ENCODE data around the gene CEP41. TPM values are rescaled to one million over a fixed set of nuclear protein-coding genes. Genes with fewer than 3 reads are reported as not detected.

The CEP41 gene
- total and polyA plus RNA-seq, 10 of the 15 experiments (the other 5 are each of a cell fraction or from before 2014, with no cell fraction given): 11.4 to 43.0 (median 24.7) TPM

DNA sequence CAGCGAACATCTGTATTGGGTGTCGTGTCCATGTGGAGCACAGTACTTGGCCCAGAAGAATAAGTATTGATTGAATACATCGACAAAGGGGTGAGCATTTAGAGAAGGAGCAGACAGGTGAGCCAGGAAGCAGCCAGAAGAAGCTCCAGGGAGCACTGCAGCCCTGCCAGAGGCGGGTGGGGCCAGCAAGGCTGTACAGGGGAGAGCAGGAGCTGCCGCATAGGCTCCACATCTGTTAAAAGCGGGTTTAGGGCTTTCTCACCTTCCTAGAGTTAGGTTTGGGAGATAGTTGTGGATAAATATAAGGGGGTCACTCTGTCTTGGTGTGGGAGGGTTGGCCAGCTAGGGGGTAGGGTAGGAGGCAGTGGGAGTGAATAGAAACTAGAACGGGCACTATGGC, 61.8 kb downstream of the CEP41 start:
- no peak overlapping the region for H3K4me3 ChIP-seq
- no TSS peak for BruUV-seq (replicated peaks)
- TF ChIP-seq POU2F2 (IDR thresholded peaks at IDR 0.05; ENCODE audit: borderline replicate concordance, low read depth, low read length) (no peak), YY1 (IDR thresholded peaks at IDR 0.05; ENCODE audit: low read depth, low read length) (no peak), CEBPB (IDR thresholded peaks at IDR 0.05; ENCODE audit: borderline replicate concordance in 1 of 2, low read depth in 2 of 2, low read length in 2 of 2) (no peak)
- in situ Hi-C loops (cut with MboI): no loop called here
- ChIA-PET POLR2A (no interaction called here), SMC1A (ENCODE audit: uncharacterized antibody, unreplicated experiment) (no interaction called here), CTCF (interaction anchor here (0.7 kb wide), 1 partner anchor 45 kb away, joined by 3 read pairs; no protein-coding TSS in a partner anchor), RAD21 (ENCODE audit: unreplicated experiment) (interaction anchor here (0.6 to 0.7 kb wide), 2 partner anchors 17 to 170 kb away, joined by 3 read pairs; no protein-coding TSS in a partner anchor)
- ATAC-seq: no peak
- no peak overlapping the region for H2AFZ ChIP-seq (ENCODE audit: control insufficient read depth, low read depth, low read length)
- H3K4me2 ChIP-seq (ENCODE audit: control insufficient read depth, insufficient read depth): no peak overlapping the region
- intact Hi-C loops (cut with micrococcal nuclease; ENCODE audit: unreplicated experiment): no loop called here
- WGBS (ENCODE audit: insufficient coverage, insufficient replicate concordance, low lambda C conversion rate, missing lambda C conversion rate): 57% methylated on average over 7 of the region's 7 CpGs
- no peak overlapping the region for H3K9ac ChIP-seq (ENCODE audit: control insufficient read depth, insufficient read depth, low read length)
- FAIRE-seq: no peak
- no peaks in the 10 kb centered on the region for H3K4me1 ChIP-seq (ENCODE audit: control insufficient read depth, insufficient read depth, low read length)
- no peaks in the 10 kb centered on the region for H3K79me2 ChIP-seq (ENCODE audit: control insufficient read depth, insufficient read depth, low read length)
- H4K20me1 ChIP-seq (ENCODE audit: control insufficient read depth, insufficient read depth): no peaks in the 10 kb centered on the region
- DNase-seq (ENCODE audit: low read depth, low spot score): no peak
- no peaks in the 10 kb centered on the region for H3K36me3 ChIP-seq (ENCODE audit: control insufficient read depth in 2 of 2, insufficient read depth in 2 of 2, low read length in 1 of 2)
- H3K27ac ChIP-seq (ENCODE audit: control insufficient read depth, insufficient read depth): no peak overlapping the region
- H3K9me3 ChIP-seq (replicated peaks; ENCODE audit: control insufficient read depth, insufficient read depth, low read length): no peaks in the 10 kb centered on the region; the same call in 2 of the 3 replicates
- H3K27me3 ChIP-seq (replicated peaks in 1 of 2; ENCODE audit: control insufficient read depth in 2 of 2, insufficient read depth in 2 of 2, low read length in 1 of 2): no peaks in the 10 kb centered on the region

DNA sequence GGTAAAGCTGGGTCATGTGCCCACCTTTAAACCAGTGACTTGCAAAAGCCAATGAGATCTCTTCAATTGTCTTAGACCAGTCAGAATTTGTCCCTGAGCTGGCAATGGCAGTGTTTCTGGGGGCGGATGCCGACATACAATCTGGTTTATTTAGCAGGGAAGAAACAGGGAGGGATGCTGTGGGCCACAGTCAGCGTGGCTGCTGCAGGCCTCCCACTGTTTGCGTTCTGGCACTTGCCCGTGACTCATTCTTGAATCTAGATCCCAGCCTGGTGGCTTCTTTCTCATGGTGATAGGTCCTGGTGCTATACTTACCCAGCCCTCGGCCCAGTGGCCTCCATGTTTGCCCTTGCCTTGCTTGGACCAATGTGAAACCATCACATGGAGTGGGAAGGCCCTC, 63.6 kb downstream of the CEP41 start:
- no peak overlapping the region for H3K27ac ChIP-seq (ENCODE audit: control insufficient read depth, insufficient read depth)
- no peaks in the 10 kb centered on the region for H3K36me3 ChIP-seq (ENCODE audit: control insufficient read depth in 2 of 2, insufficient read depth in 2 of 2, low read length in 1 of 2)
- 47% methylated on average over 6 of the region's 6 CpGs for WGBS (ENCODE audit: insufficient coverage, insufficient replicate concordance, low lambda C conversion rate, missing lambda C conversion rate)
- H3K9ac ChIP-seq (ENCODE audit: control insufficient read depth, insufficient read depth, low read length): no peak overlapping the region
- H4K20me1 ChIP-seq (ENCODE audit: control insufficient read depth, insufficient read depth): no peaks in the 10 kb centered on the region
- intact Hi-C loops (cut with micrococcal nuclease; ENCODE audit: unreplicated experiment) (no loop called here), in situ Hi-C loops (cut with MboI) (no loop called here)
- ATAC-seq (no peak), DNase-seq (ENCODE audit: low read depth, low spot score) (no peak), FAIRE-seq (no peak)
- no peaks in the 10 kb centered on the region for H3K4me1 ChIP-seq (ENCODE audit: control insufficient read depth, insufficient read depth, low read length)
- ChIA-PET RAD21 (ENCODE audit: unreplicated experiment) (no interaction called here), POLR2A (no interaction called here), SMC1A (ENCODE audit: uncharacterized antibody, unreplicated experiment) (interaction anchor here (1.5 kb wide), 1 partner anchor 12 kb away, joined by 4 read pairs; no protein-coding TSS in a partner anchor), CTCF (no interaction called here)
- no peak overlapping the region for H3K4me2 ChIP-seq (ENCODE audit: control insufficient read depth, insufficient read depth)
- BruUV-seq (replicated peaks): no TSS peak
- no peaks in the 10 kb centered on the region for H3K27me3 ChIP-seq (replicated peaks in 1 of 2; ENCODE audit: control insufficient read depth in 2 of 2, insufficient read depth in 2 of 2, low read length in 1 of 2)
- H3K79me2 ChIP-seq (ENCODE audit: control insufficient read depth, insufficient read depth, low read length): no peaks in the 10 kb centered on the region
- H3K9me3 ChIP-seq (replicated peaks; ENCODE audit: control insufficient read depth, insufficient read depth, low read length): no peaks in the 10 kb centered on the region; the same call in 2 of the 3 replicates
- no peak overlapping the region for H2AFZ ChIP-seq (ENCODE audit: control insufficient read depth, low read depth, low read length)
- no peak overlapping the region for H3K4me3 ChIP-seq
- no peak for TF ChIP-seq SMAD1 (IDR thresholded peaks at IDR 0.05; ENCODE audit: low read depth, partially characterized antibody)
- TF ChIP-seq, protein P1, sequence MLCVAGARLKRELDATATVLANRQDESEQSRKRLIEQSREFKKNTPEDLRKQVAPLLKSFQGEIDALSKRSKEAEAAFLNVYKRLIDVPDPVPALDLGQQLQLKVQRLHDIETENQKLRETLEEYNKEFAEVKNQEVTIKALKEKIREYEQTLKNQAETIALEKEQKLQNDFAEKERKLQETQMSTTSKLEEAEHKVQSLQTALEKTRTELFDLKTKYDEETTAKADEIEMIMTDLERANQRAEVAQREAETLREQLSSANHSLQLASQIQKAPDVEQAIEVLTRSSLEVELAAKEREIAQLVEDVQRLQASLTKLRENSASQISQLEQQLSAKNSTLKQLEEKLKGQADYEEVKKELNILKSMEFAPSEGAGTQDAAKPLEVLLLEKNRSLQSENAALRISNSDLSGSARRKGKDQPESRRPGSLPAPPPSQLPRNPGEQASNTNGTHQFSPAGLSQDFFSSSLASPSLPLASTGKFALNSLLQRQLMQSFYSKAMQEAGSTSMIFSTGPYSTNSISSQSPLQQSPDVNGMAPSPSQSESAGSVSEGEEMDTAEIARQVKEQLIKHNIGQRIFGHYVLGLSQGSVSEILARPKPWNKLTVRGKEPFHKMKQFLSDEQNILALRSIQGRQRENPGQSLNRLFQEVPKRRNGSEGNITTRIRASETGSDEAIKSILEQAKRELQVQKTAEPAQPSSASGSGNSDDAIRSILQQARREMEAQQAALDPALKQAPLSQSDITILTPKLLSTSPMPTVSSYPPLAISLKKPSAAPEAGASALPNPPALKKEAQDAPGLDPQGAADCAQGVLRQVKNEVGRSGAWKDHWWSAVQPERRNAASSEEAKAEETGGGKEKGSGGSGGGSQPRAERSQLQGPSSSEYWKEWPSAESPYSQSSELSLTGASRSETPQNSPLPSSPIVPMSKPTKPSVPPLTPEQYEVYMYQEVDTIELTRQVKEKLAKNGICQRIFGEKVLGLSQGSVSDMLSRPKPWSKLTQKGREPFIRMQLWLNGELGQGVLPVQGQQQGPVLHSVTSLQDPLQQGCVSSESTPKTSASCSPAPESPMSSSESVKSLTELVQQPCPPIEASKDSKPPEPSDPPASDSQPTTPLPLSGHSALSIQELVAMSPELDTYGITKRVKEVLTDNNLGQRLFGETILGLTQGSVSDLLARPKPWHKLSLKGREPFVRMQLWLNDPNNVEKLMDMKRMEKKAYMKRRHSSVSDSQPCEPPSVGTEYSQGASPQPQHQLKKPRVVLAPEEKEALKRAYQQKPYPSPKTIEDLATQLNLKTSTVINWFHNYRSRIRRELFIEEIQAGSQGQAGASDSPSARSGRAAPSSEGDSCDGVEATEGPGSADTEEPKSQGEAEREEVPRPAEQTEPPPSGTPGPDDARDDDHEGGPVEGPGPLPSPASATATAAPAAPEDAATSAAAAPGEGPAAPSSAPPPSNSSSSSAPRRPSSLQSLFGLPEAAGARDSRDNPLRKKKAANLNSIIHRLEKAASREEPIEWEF (IDR thresholded peaks at IDR 0.05; ENCODE audit: insufficient replicate concordance, low read depth, low read length): no peak
- no peak for TF ChIP-seq POLR2AphosphoS2 (IDR thresholded peaks at IDR 0.05; ENCODE audit: low read depth, low read length)
- TF ChIP-seq, protein P2, sequence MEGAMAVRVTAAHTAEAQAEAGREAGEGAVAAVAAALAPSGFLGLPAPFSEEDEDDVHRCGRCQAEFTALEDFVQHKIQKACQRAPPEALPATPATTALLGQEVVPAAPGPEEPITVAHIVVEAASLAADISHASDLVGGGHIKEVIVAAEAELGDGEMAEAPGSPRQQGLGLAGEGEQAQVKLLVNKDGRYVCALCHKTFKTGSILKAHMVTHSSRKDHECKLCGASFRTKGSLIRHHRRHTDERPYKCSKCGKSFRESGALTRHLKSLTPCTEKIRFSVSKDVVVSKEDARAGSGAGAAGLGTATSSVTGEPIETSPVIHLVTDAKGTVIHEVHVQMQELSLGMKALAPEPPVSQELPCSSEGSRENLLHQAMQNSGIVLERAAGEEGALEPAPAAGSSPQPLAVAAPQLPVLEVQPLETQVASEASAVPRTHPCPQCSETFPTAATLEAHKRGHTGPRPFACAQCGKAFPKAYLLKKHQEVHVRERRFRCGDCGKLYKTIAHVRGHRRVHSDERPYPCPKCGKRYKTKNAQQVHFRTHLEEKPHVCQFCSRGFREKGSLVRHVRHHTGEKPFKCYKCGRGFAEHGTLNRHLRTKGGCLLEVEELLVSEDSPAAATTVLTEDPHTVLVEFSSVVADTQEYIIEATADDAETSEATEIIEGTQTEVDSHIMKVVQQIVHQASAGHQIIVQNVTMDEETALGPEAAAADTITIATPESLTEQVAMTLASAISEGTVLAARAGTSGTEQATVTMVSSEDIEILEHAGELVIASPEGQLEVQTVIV (IDR thresholded peaks at IDR 0.05; ENCODE audit: borderline replicate concordance, partially characterized antibody): no peak
- no peak for TF ChIP-seq CREB1 (IDR thresholded peaks at IDR 0.05; ENCODE audit: low read depth)

Data from GM12878 (cell line).